GM19328 (cell line): Measurements from ENCODE around the gene LDHD.

ENCODE experiments used
- ATAC-seq: cut with Tn5 transposase; IDR thresholded peaks from one replicate; pipeline ENCODE4 v1.9.1; 2021; ENCODE audit warnings: mild to moderate bottlenecking, moderate library complexity; ENCODE audit not compliant: unreplicated experiment

Gene LDHD

GRCh38 chr16:75083813-75084212 is 32.8 kb downstream of the LDHD start:
- no peak for ATAC-seq

GRCh38 chr16:75081179-75081859 is 35.3 kb downstream of the LDHD start:
- ATAC-seq, result no peak

- no peak for ATAC-seq
These were observed 36.2 kb downstream of the LDHD start for GRCh38 chr16:75080205-75081029.

- ATAC-seq, result no peak
These were observed 37.1 kb downstream of the LDHD start for GRCh38 chr16:75079346-75079926.

GRCh38 chr16:75078886-75079285 is 37.7 kb downstream of the LDHD start:
- ATAC-seq, result no peak

GRCh38 chr16:75075688-75076268 is 40.8 kb downstream of the LDHD start:
- no peak for ATAC-seq

- ATAC-seq, result peak; percentile 96
These were observed 41.5 kb downstream of the LDHD start for GRCh38 chr16:75074920-75075687.

GRCh38 chr16:75074304-75074793 is 42.2 kb downstream of the LDHD start:
- no peak for ATAC-seq

- no peak for ATAC-seq
These were observed 42.9 kb downstream of the LDHD start for GRCh38 chr16:75073545-75074303.

GRCh38 chr16:75072239-75072947 is 44.2 kb downstream of the LDHD start:
- ATAC-seq, result no peak

GRCh38 chr16:75071621-75072020 is 45.0 kb downstream of the LDHD start:
- no peak for ATAC-seq

GRCh38 chr16:75070012-75070841 is 46.4 kb downstream of the LDHD start:
- ATAC-seq, result no peak

- ATAC-seq, result no peak
These were observed 48.2 kb downstream of the LDHD start for GRCh38 chr16:75068085-75069031.

GRCh38 chr16:75066861-75067447 is 49.6 kb downstream of the LDHD start:
- ATAC-seq, result no peak

GRCh38 chr16:75065521-75066149 is 50.9 kb downstream of the LDHD start:
- ATAC-seq, result no peak

GRCh38 chr16:75065149-75065505 is 51.5 kb downstream of the LDHD start:
- ATAC-seq, result no peak
